H1 (cell line): ENCODE measurements around the gene ZNF683. TPM values are rescaled to one million over a fixed set of nuclear protein-coding genes. Genes with fewer than 3 reads are reported as not detected.

Source experiments
- NANOG ChIP-seq: IDR thresholded peaks from 2 replicates; pipeline ENCODE4 v1.6.1; 2011; ENCODE audit warnings: low read length, low read depth, mild to moderate bottlenecking, inconsistent platforms; ENCODE audit not compliant: insufficient read depth, poor library complexity, severe bottlenecking
- polyA plus RNA-seq, 7 experiments: library from polyadenylated mRNA; depleted of rRNA in 3 of 7; stranded (reverse) in 5 of 7; unstranded in 2 of 7; fragments of >200 nt in 5 of 7; fragments of 200-250 nt in 2 of 7; gene quantifications; 1 replicate in 5 of 7; 2 replicates in 1 of 7; 4 replicates in 1 of 7; pipeline versions ENCODE4 v1.2.1 to v1.2.3, GENCODE V29; 2011 to 2013; ENCODE audit warnings: missing spikeins in 2 of 7, mixed read lengths in 2 of 7
- total RNA-seq: library from RNA; stranded (reverse); fragmentation: NEBNext Ultra II Directional; extraction: Animal tissue kit (Norgen Biotek cat#: 25700); gene quantifications from 2 replicates; pipeline ENCODE4 v1.2.1, GENCODE V29; 2021

Gene ZNF683
- total and polyA plus RNA-seq, 2 of the 8 experiments (the other 6 are each of a cell fraction or from before 2014, with no cell fraction given) = not detected

- TF ChIP-seq NANOG = no peak
These were observed 20.8 kb downstream of the ZNF683 start (continued) for GRCh38 chr1:26351590-26352337.
